ENCODE results near the gene SIK3.
A peak's percentile ranks its signal among the peaks of the same experiment; 100 is the strongest.

SIK3 gene

GRCh38 chr11:116938471-116939070 is 159.7 kb downstream of the SIK3 start:
- H3K27ac Mint-ChIP-seq: no peak overlapping the region
- no peaks in the 10 kb centered on the region for H3K27me3 Mint-ChIP-seq
- peaks cover 10% of the 10 kb centered on the region for H3K9me3 Mint-ChIP-seq
- H3K4me1 Mint-ChIP-seq: peaks cover 10% of the 10 kb centered on the region
- ATAC-seq: no peak
- H3K36me3 Mint-ChIP-seq: peaks cover 37% of the 10 kb centered on the region
- H3K4me3 Mint-ChIP-seq: no peak overlapping the region

- Mint-ChIP-seq H3K27me3 (no peaks in the 10 kb centered on the region), H3K4me1 (peaks cover 21% of the 10 kb centered on the region), H3K36me3 (peaks cover 25% of the 10 kb centered on the region), H3K27ac (peak overlapping the region; percentile 2), H3K4me3 (no peak overlapping the region), H3K9me3 (peaks cover 10% of the 10 kb centered on the region)
- no peak for ATAC-seq
Observed at GRCh38 chr11:116936754-116937446, 161.3 kb downstream of the SIK3 start.

- peaks cover 35% of the 10 kb centered on the region for H3K4me1 Mint-ChIP-seq
- H3K9me3 Mint-ChIP-seq: peaks cover 10% of the 10 kb centered on the region
- ATAC-seq: no peak
- no peak overlapping the region for H3K4me3 Mint-ChIP-seq
- H3K27me3 Mint-ChIP-seq: no peaks in the 10 kb centered on the region
- peaks cover 25% of the 10 kb centered on the region for H3K36me3 Mint-ChIP-seq
- no peak overlapping the region for H3K27ac Mint-ChIP-seq
Observed at GRCh38 chr11:116935514-116935913, 162.7 kb downstream of the SIK3 start.

- ATAC-seq: no peak
- peaks cover 25% of the 10 kb centered on the region for H3K36me3 Mint-ChIP-seq
- peak overlapping the region; percentile 94 for H3K27ac Mint-ChIP-seq
- no peak overlapping the region for H3K4me3 Mint-ChIP-seq
- no peaks in the 10 kb centered on the region for H3K27me3 Mint-ChIP-seq
- H3K9me3 Mint-ChIP-seq: peaks cover 10% of the 10 kb centered on the region
- H3K4me1 Mint-ChIP-seq: peaks cover 39% of the 10 kb centered on the region
Observed at GRCh38 chr11:116935089-116935488, 163.1 kb downstream of the SIK3 start.

GRCh38 chr11:116933961-116934360 is 164.3 kb downstream of the SIK3 start:
- peaks cover 10% of the 10 kb centered on the region for H3K9me3 Mint-ChIP-seq
- peak overlapping the region; percentile 94 for H3K27ac Mint-ChIP-seq
- H3K27me3 Mint-ChIP-seq: no peaks in the 10 kb centered on the region
- H3K4me3 Mint-ChIP-seq: no peak overlapping the region
- peaks cover 51% of the 10 kb centered on the region for H3K4me1 Mint-ChIP-seq
- peaks cover 25% of the 10 kb centered on the region for H3K36me3 Mint-ChIP-seq
- no peak for ATAC-seq

- H3K27me3 Mint-ChIP-seq: no peaks in the 10 kb centered on the region
- H3K9me3 Mint-ChIP-seq: peaks cover 10% of the 10 kb centered on the region
- peak overlapping the region; percentile 94 for H3K27ac Mint-ChIP-seq
- no peak overlapping the region for H3K4me3 Mint-ChIP-seq
- H3K4me1 Mint-ChIP-seq: peaks cover 68% of the 10 kb centered on the region
- ATAC-seq: no peak
- H3K36me3 Mint-ChIP-seq: peaks cover 25% of the 10 kb centered on the region
Observed at GRCh38 chr11:116932181-116932580, 166.0 kb downstream of the SIK3 start.

- H3K27ac Mint-ChIP-seq: peak overlapping the region; percentile 94
- H3K27me3 Mint-ChIP-seq: no peaks in the 10 kb centered on the region
- peak; percentile 6 for ATAC-seq
- peaks cover 76% of the 10 kb centered on the region for H3K4me1 Mint-ChIP-seq
- H3K4me3 Mint-ChIP-seq: peak overlapping the region; percentile 80
- peaks cover 17% of the 10 kb centered on the region for H3K36me3 Mint-ChIP-seq
- H3K9me3 Mint-ChIP-seq: peaks cover 7% of the 10 kb centered on the region
Observed at GRCh38 chr11:116931206-116931953, 166.8 kb downstream of the SIK3 start.

GRCh38 chr11:116930586-116930985 is 167.6 kb downstream of the SIK3 start:
- Mint-ChIP-seq H3K27ac (peak overlapping the region; percentile 94), H3K4me3 (peak overlapping the region; percentile 80), H3K4me1 (peaks cover 84% of the 10 kb centered on the region), H3K27me3 (no peaks in the 10 kb centered on the region), H3K9me3 (peaks cover 6% of the 10 kb centered on the region), H3K36me3 (peaks cover 13% of the 10 kb centered on the region)
- ATAC-seq: no peak

GRCh38 chr11:116930177-116930576 is 168.1 kb downstream of the SIK3 start:
- peaks cover 86% of the 10 kb centered on the region for H3K4me1 Mint-ChIP-seq

GRCh38 chr11:116929414-116930090 is 168.7 kb downstream of the SIK3 start:
- Mint-ChIP-seq H3K4me3 (peak overlapping the region; percentile 80), H3K4me1 (peaks cover 92% of the 10 kb centered on the region), H3K9me3 (peaks cover 6% of the 10 kb centered on the region), H3K36me3 (peaks cover 20% of the 10 kb centered on the region), H3K27me3 (no peaks in the 10 kb centered on the region), H3K27ac (peak overlapping the region; percentile 94)
- no peak for ATAC-seq

More at GRCh38 chr11:116930177-116930576, 168.1 kb downstream of the SIK3 start:
- peaks cover 6% of the 10 kb centered on the region for H3K9me3 Mint-ChIP-seq
- peak overlapping the region; percentile 94 for H3K27ac Mint-ChIP-seq
- H3K27me3 Mint-ChIP-seq: no peaks in the 10 kb centered on the region
- H3K4me3 Mint-ChIP-seq: peak overlapping the region; percentile 80
- peak; percentile 34 for ATAC-seq
- peaks cover 15% of the 10 kb centered on the region for H3K36me3 Mint-ChIP-seq

- Mint-ChIP-seq H3K27ac (peak overlapping the region; percentile 94), H3K4me3 (peak overlapping the region; percentile 5), H3K36me3 (peaks cover 13% of the 10 kb centered on the region), H3K4me1 (peaks cover 92% of the 10 kb centered on the region), H3K9me3 (peaks cover 2% of the 10 kb centered on the region), H3K27me3 (no peaks in the 10 kb centered on the region)
- no peak for ATAC-seq
Observed at GRCh38 chr11:116928845-116929244, 169.4 kb downstream of the SIK3 start.

- peaks cover 88% of the 10 kb centered on the region for H3K4me1 Mint-ChIP-seq
- no peaks in the 10 kb centered on the region for H3K9me3 Mint-ChIP-seq
- ATAC-seq: peak; percentile 95
- H3K36me3 Mint-ChIP-seq: peaks cover 11% of the 10 kb centered on the region
- H3K27ac Mint-ChIP-seq: peak overlapping the region; percentile 94
- no peaks in the 10 kb centered on the region for H3K27me3 Mint-ChIP-seq
- H3K4me3 Mint-ChIP-seq: peak overlapping the region; percentile 52
Observed at GRCh38 chr11:116928102-116928777, 170.0 kb downstream of the SIK3 start.

- Mint-ChIP-seq H3K4me1 (peaks cover 83% of the 10 kb centered on the region), H3K9me3 (no peaks in the 10 kb centered on the region)
Observed at GRCh38 chr11:116927163-116927974, 170.9 kb downstream of the SIK3 start.

GRCh38 chr11:116925050-116925449 is 173.2 kb downstream of the SIK3 start:
- H3K27me3 Mint-ChIP-seq: no peaks in the 10 kb centered on the region
- H3K9me3 Mint-ChIP-seq: no peaks in the 10 kb centered on the region
- peaks cover 22% of the 10 kb centered on the region for H3K36me3 Mint-ChIP-seq
- H3K4me3 Mint-ChIP-seq: peak overlapping the region; percentile 72
- peaks cover 65% of the 10 kb centered on the region for H3K4me1 Mint-ChIP-seq
- ATAC-seq: peak; percentile 66
- H3K27ac Mint-ChIP-seq: peak overlapping the region; percentile 94

More at GRCh38 chr11:116927163-116927974, 170.9 kb downstream of the SIK3 start:
- Mint-ChIP-seq H3K4me3 (no peak overlapping the region), H3K36me3 (peaks cover 15% of the 10 kb centered on the region), H3K27ac (peak overlapping the region; percentile 94), H3K27me3 (no peaks in the 10 kb centered on the region)
- no peak for ATAC-seq
